A549 (cell line): Measurements from ENCODE around the gene LCN15. TPM values are rescaled to one million over a fixed set of nuclear protein-coding genes. Genes with fewer than 3 reads are reported as not detected.

Experiments
- ATAC-seq, 2 experiments: fragments of 200-7000 bp in 1 of 2; fragments of >200 bp in 1 of 2; cut with Nextera tagmentation in 1 of 2; cut with Tn5 transposase in 1 of 2; 3 replicates each; pipeline versions ENCODE4 v1.8.0 to v1.9.1; 2018 to 2020; ENCODE audit warnings: mild to moderate bottlenecking in 1 of 2, moderate library complexity in 1 of 2
- CTCF ChIA-PET: fragments of 300-600 bp; sonication (Branson Sonifier 250); formaldehyde crosslinking; extraction: SDS; loops from one replicate; lab custom pipeline; 2021; ENCODE audit warnings: antibody characterized with exemption, inconsistent platforms; lab: Yijun Ruan, JAX
- POLR2A ChIA-PET: fragments of 350-600 bp; formaldehyde crosslinking; extraction: SDS; loops from one replicate; lab custom pipeline; 2021; ENCODE audit warnings: antibody characterized with exemption, inconsistent platforms; lab: Yijun Ruan, JAX
- DNase-seq, 2 experiments: peaks; one replicate each; pipeline versions ENCODE4 v3.0.0 to v3.0.0-alpha.2; 2011 to 2016; ENCODE audit warnings: low read depth in 1 of 2, low spot score in 1 of 2
- FAIRE-seq: peaks from 2 replicates; lab custom pipeline; 2011; peaks lifted over from hg19 to GRCh38; lab: Jason Lieb, UNC
- H3K27ac ChIP-seq, 2 experiments: fragments of >200 bp; sonication (Bioruptor Twin); formaldehyde crosslinking; 3 replicates each; pipeline ENCODE4 v1.5.1; 2016 to 2017
- H3K4me1 ChIP-seq: fragments of >200 bp; sonication (Bioruptor Twin); formaldehyde crosslinking; 3 replicates; pipeline ENCODE4 v1.6.1; 2016
- H3K4me2 ChIP-seq: fragments of >200 bp; sonication (Bioruptor Twin); formaldehyde crosslinking; 3 replicates; pipeline ENCODE4 v1.6.1; 2016
- H3K4me3 ChIP-seq: fragments of >200 bp; sonication (Bioruptor Twin); formaldehyde crosslinking; 3 replicates; pipeline ENCODE4 v1.5.1; 2016
- H3K9me3 ChIP-seq: fragments of >200 bp; sonication (Bioruptor Twin); formaldehyde crosslinking; 3 replicates; pipeline ENCODE4 v1.6.1; 2016
- BHLHE40 ChIP-seq: IDR thresholded peaks from 2 replicates; pipeline ENCODE4 v1.6.1; 2012; ENCODE audit warnings: low read depth, low read length, inconsistent platforms
- CBX2 ChIP-seq: fragments of 200-600 bp; sonication (generic); IDR thresholded peaks from 2 replicates; pipeline ENCODE4 v1.6.1; 2016; ENCODE audit warnings: low read depth, mild to moderate bottlenecking, borderline replicate concordance
- CHD4 ChIP-seq: fragments of 200-600 bp; sonication (generic); IDR thresholded peaks from 2 replicates; pipeline ENCODE4 v1.6.1; 2016; ENCODE audit warnings: antibody characterized with exemption, mild to moderate bottlenecking, borderline replicate concordance
- CTCF ChIP-seq: fragments of >200 bp; sonication (Bioruptor Twin); formaldehyde crosslinking; IDR thresholded peaks from 3 replicates; pipeline ENCODE4 v1.5.1; 2016
- EP300 ChIP-seq, 2 experiments: fragments of >200 bp; sonication (Bioruptor Twin); formaldehyde crosslinking; IDR thresholded peaks; 2 replicates in 1 of 2; 3 replicates in 1 of 2; pipeline ENCODE4 v1.6.1; 2016 to 2017
- GATA3 ChIP-seq: IDR thresholded peaks from 2 replicates; pipeline ENCODE4 v1.6.1; 2012; ENCODE audit warnings: borderline replicate concordance
- HEYL ChIP-seq: fragments of 250-450 bp; sonication (Bioruptor Pico); IDR thresholded peaks from 2 replicates; pipeline ENCODE4 v1.8.0; 2021; ENCODE audit warnings: mild to moderate bottlenecking, moderate library complexity
- HMGXB4 ChIP-seq: fragments of 250-450 bp; sonication (Bioruptor Pico); IDR thresholded peaks from 2 replicates; pipeline ENCODE4 v1.5.0; 2021; ENCODE audit warnings: mild to moderate bottlenecking, moderate library complexity, borderline replicate concordance
- MAFK ChIP-seq: fragments of 450-650 bp; IDR thresholded peaks from 2 replicates; pipeline ENCODE4 v1.6.1; 2014; ENCODE audit not compliant: partially characterized antibody
- MAX ChIP-seq: IDR thresholded peaks from 2 replicates; pipeline ENCODE4 v1.6.1; 2012
- NFE2L2 ChIP-seq: fragments of 150-350 bp; conservative IDR thresholded peaks from 2 replicates; pipeline ENCODE4 v1.6.1; 2014; ENCODE audit warnings: low read length
- POLR2A ChIP-seq: IDR thresholded peaks from 2 replicates; pipeline ENCODE4 v1.6.1; 2012; ENCODE audit warnings: mild to moderate bottlenecking, low read length
- REST ChIP-seq: fragments of 200-600 bp; sonication (generic); IDR thresholded peaks from 2 replicates; pipeline ENCODE4 v1.6.1; 2016; ENCODE audit warnings: antibody characterized with exemption, mild to moderate bottlenecking, moderate library complexity
- RFX5 ChIP-seq: fragments of 450-650 bp; IDR thresholded peaks from 2 replicates; pipeline ENCODE4 v1.7.1; 2014; ENCODE audit warnings: antibody characterized with exemption, mild to moderate bottlenecking, moderate library complexity
- ZNF302 ChIP-seq: fragments of 250-450 bp; sonication (Bioruptor Pico); IDR thresholded peaks from 2 replicates; pipeline ENCODE4 v1.9.0; 2021; ENCODE audit warnings: inconsistent platforms, mild to moderate bottlenecking, moderate library complexity
- WGBS: methylation state at CpG from one replicate; pipeline ENCODE4 v1.1.6; 2017; ENCODE audit errors: missing lambda C conversion rate; 5-methylcytosine and 5-hydroxymethylcytosine counted together
- polyA plus RNA-seq, 4 experiments: library from polyadenylated mRNA; depleted of rRNA in 3 of 4; stranded (reverse); fragments of >200 nt; fragmentation: RNase III in 1 of 4; extraction: RNeasy Plus Mini Kit Qiagen cat#74134 plus additional on column Dnase treatment in 1 of 4; gene quantifications; 2 replicates in 3 of 4; 3 replicates in 1 of 4; pipeline ENCODE4 v1.2.3, GENCODE V29; 2011 to 2017
- TF ChIP-seq, protein P1 (sequence below): fragments of 450-650 bp; IDR thresholded peaks from 2 replicates; pipeline ENCODE4 v1.6.1; 2014; ENCODE audit warnings: antibody characterized with exemption

The LCN15 gene
- polyA plus RNA-seq, 2 of the 4 experiments (the other 2 are of a cell fraction), result 0.09 to 0.10 TPM

GRCh38 chr9:136774416-136775045 is 10.2 kb upstream of the LCN15 start:
- POLR2A ChIA-PET, result no interaction called here
- 66% methylated on average over 11 of the region's 12 CpGs for WGBS
- no peak overlapping the region for H3K4me2 ChIP-seq
- CTCF ChIA-PET, result interaction anchor here (1.0 to 28.0 kb wide), 7 partner anchors 4 to 255 kb away, joined by 3 to 625 read pairs (median 7); partner anchors contain the start of genes LCN15, LCN8 and TMEM141
- DNase-seq (no peak), ATAC-seq (no peak), FAIRE-seq (no peak)
- no peak overlapping the region for H3K4me3 ChIP-seq
- H3K27ac ChIP-seq, result no peak overlapping the region
- 0 out of 3 replicates have a peak, but pooled peaks cover 3% of the 10 kb centered on the region for H3K4me1 ChIP-seq
- TF ChIP-seq POLR2A (no peak), CHD4 (no peak), BHLHE40 (no peak), REST (no peak), CTCF (no peak), CBX2 (no peak), NFE2L2 (no peak), EP300 (IDR thresholded peaks at IDR 0.05) (no peak), HMGXB4 (no peak), HEYL (CRISPR knock-in tag) (no peak), ZNF302 (CRISPR knock-in tag) (no peak), MAFK (no peak), GATA3 (no peak), RFX5 (no peak)
- H3K9me3 ChIP-seq, result peaks cover 11% of the 10 kb centered on the region; the same call in 2 of the 3 replicates

DNA sequence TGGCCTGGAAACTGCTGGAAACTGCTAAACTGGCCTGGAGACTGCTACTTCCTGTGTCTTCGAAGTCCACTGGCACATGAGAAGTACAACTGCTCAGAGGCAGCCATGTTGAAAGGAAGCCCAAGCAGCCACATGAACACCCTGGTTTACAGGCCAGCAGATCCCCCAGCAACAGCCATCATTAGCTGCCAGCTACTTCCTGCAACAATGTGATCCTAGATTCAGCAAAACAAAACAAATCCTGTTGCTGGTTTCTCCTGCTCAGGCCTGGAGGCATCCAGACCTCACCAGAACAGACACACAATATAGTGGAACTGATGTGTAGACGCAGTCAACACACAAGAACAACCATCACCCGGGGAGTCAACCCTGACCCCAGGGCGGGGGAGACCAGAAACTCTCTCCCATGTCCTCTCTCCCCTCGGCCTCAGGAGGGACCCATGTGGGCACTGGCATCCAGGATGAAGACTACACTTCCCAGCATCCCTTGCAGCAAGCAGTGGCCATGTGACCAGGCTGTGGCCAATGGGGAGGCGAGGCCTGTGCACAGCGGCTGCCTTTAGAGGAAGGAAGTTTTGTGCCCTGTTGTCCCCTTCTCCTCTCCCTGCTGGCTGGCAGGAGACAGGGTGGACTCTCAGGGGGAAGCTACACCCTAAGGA is 9.2 kb upstream of the LCN15 start:
- ATAC-seq (peak; percentile 35 to 79; a peak in 3 of 6 replicates), FAIRE-seq (no peak), DNase-seq (peak; percentile 41 to 65)
- H3K9me3 ChIP-seq, result peaks cover 11% of the 10 kb centered on the region; the same call in 2 of the 3 replicates
- H3K4me3 ChIP-seq, result no peak overlapping the region
- 0 out of 3 replicates have a peak, but pooled peaks cover 3% of the 10 kb centered on the region for H3K4me1 ChIP-seq
- TF ChIP-seq, protein P1, sequence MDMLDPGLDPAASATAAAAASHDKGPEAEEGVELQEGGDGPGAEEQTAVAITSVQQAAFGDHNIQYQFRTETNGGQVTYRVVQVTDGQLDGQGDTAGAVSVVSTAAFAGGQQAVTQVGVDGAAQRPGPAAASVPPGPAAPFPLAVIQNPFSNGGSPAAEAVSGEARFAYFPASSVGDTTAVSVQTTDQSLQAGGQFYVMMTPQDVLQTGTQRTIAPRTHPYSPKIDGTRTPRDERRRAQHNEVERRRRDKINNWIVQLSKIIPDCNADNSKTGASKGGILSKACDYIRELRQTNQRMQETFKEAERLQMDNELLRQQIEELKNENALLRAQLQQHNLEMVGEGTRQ, result peak; percentile 83
- TF ChIP-seq EP300 (IDR thresholded peaks at IDR 0.05) (no peak), MAX (0 out of 2 replicates have a peak, but pooled peaks have one; percentile 36)
- ChIA-PET POLR2A (no interaction called here), CTCF (interaction anchor here (1.6 to 28.0 kb wide), 6 partner anchors 5 to 256 kb away, joined by 3 to 625 read pairs (median 8); partner anchors contain the start of genes LCN15, LCN8 and TMEM141)
- H3K27ac ChIP-seq, result no peak overlapping the region
- WGBS, result 53% methylated on average over 7 of the region's 7 CpGs
- no peak overlapping the region for H3K4me2 ChIP-seq
